ENCODE data around the gene MBD4. TPM values are rescaled to one million over a fixed set of nuclear protein-coding genes. Genes with fewer than 3 reads are reported as not detected.

MBD4 gene
- total RNA-seq (2021): 31.4 to 36.9 TPM (median 33.0 TPM) in 3 replicates
- Bru-seq, nascent RNA: percentile 97 among the genes with signal in this experiment
- long read RNA-seq, experiment 1, transcript MBD4-201 (8 exons, 2,470 nt): minor isoform, 36 of 183 reads
- long read RNA-seq, experiment 1, transcript MBD4-203 (8 exons, 2,478 nt): major isoform, 89 of 183 reads
- long read RNA-seq, experiment 1, partial matches to known transcripts: 16 of 183 reads
- long read RNA-seq, experiment 1, other reads (novel, unspliced or antisense): 36 of 183 reads
- long read RNA-seq, experiment 2, transcript MBD4-203 (8 exons, 2,478 nt): major isoform, 19 of 42 reads
- long read RNA-seq, experiment 2, partial matches to known transcripts: 7 of 42 reads
- long read RNA-seq, experiment 2, other reads (novel, unspliced or antisense): 11 of 42 reads
- long read RNA-seq, experiment 3, transcript MBD4-203 (8 exons, 2,478 nt): major isoform, 33 of 86 reads
- long read RNA-seq, experiment 3, transcript MBD4-201 (8 exons, 2,470 nt): minor isoform, 21 of 86 reads
- long read RNA-seq, experiment 3, partial matches to known transcripts: 15 of 86 reads
- long read RNA-seq, experiment 3, other reads (novel, unspliced or antisense): 12 of 86 reads

GRCh38 chr3:129439817-129440617 is at the start of gene MBD4, which contains the start of gene IFT122:
TSS of gene MBD4 (minus strand) at chr3:129439948. CDS start at chr3:129439833, 115 bp downstream.
TSS of gene IFT122 (plus strand) at chr3:129440224. CDS start at chr3:129440331, 107 bp downstream.
- Mint-ChIP-seq H3K4me1 (peaks cover 31% of the 10 kb centered on the region), H3K9me3 (no peaks in the 10 kb centered on the region), H3K36me3 (peaks cover 32% of the 10 kb centered on the region), H3K27me3 (ENCODE audit: low read depth) (no peaks in the 10 kb centered on the region; the same call in 1 of the 2 replicates), H3K4me3 (peak within 1 kb of the TSS; percentile 99), H3K27ac (peak within 1 kb of the TSS; percentile 100)
- ChIA-PET CTCF (interaction anchor here (0.6 to 2.9 kb wide), 10 partner anchors 9 to 508 kb away, joined by 3 to 25 read pairs (median 4); no protein-coding TSS in a partner anchor), POLR2A (interaction anchor here (0.6 to 1.8 kb wide), 9 partner anchors 9 to 178 kb away, joined by 3 to 10 read pairs (median 3); no protein-coding TSS in a partner anchor)
- peak; percentile 94 for ATAC-seq
- peak; percentile 98 for DNase-seq (ENCODE audit: low spot score)
- TF ChIP-seq CBFB (CRISPR knock-in tag; IDR thresholded peaks at IDR 0.05; ENCODE audit: low read depth) (0 out of 2 replicates have a peak, but pooled peaks have one; percentile 27), MAX (CRISPR knock-in tag; IDR thresholded peaks at IDR 0.05) (peak; percentile 55), GABPB1 (CRISPR knock-in tag; IDR thresholded peaks at IDR 0.05) (peak; percentile 34; the same call in 1 of the 2 replicates), ZNF219 (CRISPR knock-in tag; IDR thresholded peaks at IDR 0.05; ENCODE audit: borderline replicate concordance) (no peak), STAT6 (CRISPR knock-in tag; conservative IDR thresholded peaks at IDR 0.05; ENCODE audit: low read depth) (no peak), NFE2L1 (CRISPR knock-in tag; IDR thresholded peaks at IDR 0.05) (peak; percentile 72; the same call in 1 of the 2 replicates), ZBTB21 (CRISPR knock-in tag; IDR thresholded peaks at IDR 0.05; ENCODE audit: borderline replicate concordance) (peak; percentile 58; the same call in 1 of the 2 replicates), CREB1 (CRISPR knock-in tag; IDR thresholded peaks at IDR 0.05) (0 out of 2 replicates have a peak, but pooled peaks have one; percentile 36), ZNF416 (CRISPR knock-in tag; IDR thresholded peaks at IDR 0.05) (peak; percentile 58; the same call in 1 of the 2 replicates), ETV6 (CRISPR knock-in tag; IDR thresholded peaks at IDR 0.05) (peak; percentile 75), ZNF281 (CRISPR knock-in tag; IDR thresholded peaks at IDR 0.05) (0 out of 2 replicates have a peak, but pooled peaks have one; percentile 23), CREM (CRISPR knock-in tag; IDR thresholded peaks at IDR 0.05) (peak; percentile 81), JUN (CRISPR knock-in tag; IDR thresholded peaks at IDR 0.05) (no peak), ZNF232 (CRISPR knock-in tag; IDR thresholded peaks at IDR 0.05) (peak; percentile 87; the same call in 1 of the 2 replicates), ZBTB43 (CRISPR knock-in tag; IDR thresholded peaks at IDR 0.05) (peak; percentile 73; the same call in 1 of the 2 replicates)
- TF ChIP-seq, protein P1, sequence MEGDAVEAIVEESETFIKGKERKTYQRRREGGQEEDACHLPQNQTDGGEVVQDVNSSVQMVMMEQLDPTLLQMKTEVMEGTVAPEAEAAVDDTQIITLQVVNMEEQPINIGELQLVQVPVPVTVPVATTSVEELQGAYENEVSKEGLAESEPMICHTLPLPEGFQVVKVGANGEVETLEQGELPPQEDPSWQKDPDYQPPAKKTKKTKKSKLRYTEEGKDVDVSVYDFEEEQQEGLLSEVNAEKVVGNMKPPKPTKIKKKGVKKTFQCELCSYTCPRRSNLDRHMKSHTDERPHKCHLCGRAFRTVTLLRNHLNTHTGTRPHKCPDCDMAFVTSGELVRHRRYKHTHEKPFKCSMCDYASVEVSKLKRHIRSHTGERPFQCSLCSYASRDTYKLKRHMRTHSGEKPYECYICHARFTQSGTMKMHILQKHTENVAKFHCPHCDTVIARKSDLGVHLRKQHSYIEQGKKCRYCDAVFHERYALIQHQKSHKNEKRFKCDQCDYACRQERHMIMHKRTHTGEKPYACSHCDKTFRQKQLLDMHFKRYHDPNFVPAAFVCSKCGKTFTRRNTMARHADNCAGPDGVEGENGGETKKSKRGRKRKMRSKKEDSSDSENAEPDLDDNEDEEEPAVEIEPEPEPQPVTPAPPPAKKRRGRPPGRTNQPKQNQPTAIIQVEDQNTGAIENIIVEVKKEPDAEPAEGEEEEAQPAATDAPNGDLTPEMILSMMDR (IDR thresholded peaks at IDR 0.05): no peak
- TF ChIP-seq, protein P2, sequence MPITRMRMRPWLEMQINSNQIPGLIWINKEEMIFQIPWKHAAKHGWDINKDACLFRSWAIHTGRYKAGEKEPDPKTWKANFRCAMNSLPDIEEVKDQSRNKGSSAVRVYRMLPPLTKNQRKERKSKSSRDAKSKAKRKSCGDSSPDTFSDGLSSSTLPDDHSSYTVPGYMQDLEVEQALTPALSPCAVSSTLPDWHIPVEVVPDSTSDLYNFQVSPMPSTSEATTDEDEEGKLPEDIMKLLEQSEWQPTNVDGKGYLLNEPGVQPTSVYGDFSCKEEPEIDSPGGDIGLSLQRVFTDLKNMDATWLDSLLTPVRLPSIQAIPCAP (CRISPR knock-in tag; IDR thresholded peaks at IDR 0.05): no peak
- TF ChIP-seq, protein P3, sequence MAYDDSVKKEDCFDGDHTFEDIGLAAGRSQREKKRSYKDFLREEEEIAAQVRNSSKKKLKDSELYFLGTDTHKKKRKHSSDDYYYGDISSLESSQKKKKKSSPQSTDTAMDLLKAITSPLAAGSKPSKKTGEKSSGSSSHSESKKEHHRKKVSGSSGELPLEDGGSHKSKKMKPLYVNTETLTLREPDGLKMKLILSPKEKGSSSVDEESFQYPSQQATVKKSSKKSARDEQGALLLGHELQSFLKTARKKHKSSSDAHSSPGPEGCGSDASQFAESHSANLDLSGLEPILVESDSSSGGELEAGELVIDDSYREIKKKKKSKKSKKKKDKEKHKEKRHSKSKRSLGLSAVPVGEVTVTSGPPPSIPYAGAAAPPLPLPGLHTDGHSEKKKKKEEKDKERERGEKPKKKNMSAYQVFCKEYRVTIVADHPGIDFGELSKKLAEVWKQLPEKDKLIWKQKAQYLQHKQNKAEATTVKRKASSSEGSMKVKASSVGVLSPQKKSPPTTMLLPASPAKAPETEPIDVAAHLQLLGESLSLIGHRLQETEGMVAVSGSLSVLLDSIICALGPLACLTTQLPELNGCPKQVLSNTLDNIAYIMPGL (CRISPR knock-in tag; IDR thresholded peaks at IDR 0.05): 0 out of 2 replicates have a peak, but pooled peaks have one; percentile 71
